GM21737 (cell line): ENCODE data around the gene YIF1A.
A peak's percentile ranks its signal among the peaks of the same experiment; 100 is the strongest.
"Not testable (repeated sequence)": the region's sequence is repeated elsewhere in the genome, so short reads cannot be mapped to it uniquely, and the experiment has no call there.

Source experiments
- ATAC-seq: cut with Tn5 transposase; IDR thresholded peaks from one replicate; pipeline ENCODE4 v1.9.1; 2021; ENCODE audit warnings: mild to moderate bottlenecking, moderate library complexity; ENCODE audit not compliant: unreplicated experiment

YIF1A gene

DNA sequence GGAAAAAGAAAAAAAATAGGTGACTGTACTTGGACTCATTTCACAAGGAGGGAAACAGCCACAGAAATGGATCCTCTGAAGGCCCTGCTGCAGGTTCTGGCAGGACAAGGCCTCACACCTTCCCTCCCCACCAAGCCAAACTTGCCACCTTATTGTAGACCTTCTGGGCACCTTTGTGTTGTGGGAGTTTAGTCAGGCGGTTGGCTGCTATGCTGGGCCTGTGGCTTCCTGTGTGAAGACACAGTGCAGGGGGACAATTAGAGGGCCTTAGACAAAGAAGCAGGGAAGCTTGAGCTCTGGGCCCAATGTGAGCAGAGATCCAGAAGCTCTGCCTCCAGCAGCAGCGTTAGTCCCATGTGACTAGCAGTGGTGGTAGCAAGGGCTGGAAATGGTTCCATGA lies 16.3 kb downstream of the YIF1A start:
- no peak for ATAC-seq

DNA sequence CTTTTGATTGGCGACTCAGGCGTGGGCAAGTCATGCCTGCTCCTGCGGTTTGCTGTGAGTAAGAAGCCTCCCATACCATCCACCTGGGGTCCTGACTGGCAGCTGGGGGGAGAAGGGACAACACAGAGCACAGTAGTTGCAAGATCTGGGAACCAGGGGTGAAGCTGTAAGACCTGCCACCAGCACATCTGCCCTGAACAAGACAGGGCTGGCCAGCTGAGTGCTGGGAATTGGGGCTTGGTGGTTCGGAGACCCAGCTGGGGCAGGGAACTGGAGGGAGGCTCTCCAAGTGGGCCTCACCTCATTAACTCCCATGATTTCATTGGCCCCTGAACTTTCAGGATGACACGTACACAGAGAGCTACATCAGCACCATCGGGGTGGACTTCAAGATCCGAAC lies 17.1 kb downstream of the YIF1A start:
- no peak for ATAC-seq

DNA sequence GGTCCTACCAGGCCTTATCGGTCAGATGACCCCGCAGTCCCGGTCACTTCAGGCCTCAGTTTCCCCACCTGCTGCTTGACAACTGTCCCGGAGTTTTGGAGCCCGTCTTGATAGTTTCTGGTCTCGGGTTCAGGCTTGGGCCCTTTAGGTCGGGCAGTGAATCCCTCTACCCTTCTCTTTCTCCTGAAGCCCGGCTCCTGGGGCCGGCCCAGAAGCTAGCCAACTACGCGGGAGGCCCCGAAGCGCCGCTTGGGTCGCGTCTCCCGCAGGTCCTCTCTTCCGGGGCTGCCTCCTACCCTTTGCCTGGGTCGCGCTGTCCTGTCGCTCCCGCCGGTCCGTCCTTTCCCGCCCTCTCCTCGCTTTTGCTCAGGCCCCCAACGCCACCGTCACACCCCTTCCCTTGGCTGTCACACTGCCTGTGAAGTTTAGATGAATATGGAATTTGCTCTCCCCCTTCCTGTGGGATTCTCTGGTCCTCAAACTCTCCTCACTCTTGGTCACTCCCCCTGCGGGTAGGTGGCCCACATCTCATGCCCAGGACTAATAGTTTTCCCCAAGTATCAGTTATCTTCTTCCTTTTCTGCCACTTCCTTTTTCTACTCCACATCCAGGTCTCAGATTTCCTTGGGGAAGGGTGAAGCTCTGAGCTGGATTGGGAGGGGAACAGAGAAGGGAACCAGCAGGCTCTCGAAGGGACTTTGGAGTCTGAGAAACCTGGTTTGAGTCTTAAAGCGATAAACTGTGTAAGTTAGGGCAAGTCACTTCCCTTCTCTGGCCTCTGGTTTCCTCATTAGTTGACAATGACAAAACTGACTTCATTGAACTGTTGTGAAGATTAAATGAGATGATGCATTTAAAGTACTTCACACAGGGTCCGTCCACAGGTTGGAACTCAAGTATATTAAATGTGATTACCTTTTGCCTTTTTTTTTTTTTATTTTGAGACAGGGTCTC lies 19.7 kb downstream of the YIF1A start:
- ATAC-seq: no peak

DNA sequence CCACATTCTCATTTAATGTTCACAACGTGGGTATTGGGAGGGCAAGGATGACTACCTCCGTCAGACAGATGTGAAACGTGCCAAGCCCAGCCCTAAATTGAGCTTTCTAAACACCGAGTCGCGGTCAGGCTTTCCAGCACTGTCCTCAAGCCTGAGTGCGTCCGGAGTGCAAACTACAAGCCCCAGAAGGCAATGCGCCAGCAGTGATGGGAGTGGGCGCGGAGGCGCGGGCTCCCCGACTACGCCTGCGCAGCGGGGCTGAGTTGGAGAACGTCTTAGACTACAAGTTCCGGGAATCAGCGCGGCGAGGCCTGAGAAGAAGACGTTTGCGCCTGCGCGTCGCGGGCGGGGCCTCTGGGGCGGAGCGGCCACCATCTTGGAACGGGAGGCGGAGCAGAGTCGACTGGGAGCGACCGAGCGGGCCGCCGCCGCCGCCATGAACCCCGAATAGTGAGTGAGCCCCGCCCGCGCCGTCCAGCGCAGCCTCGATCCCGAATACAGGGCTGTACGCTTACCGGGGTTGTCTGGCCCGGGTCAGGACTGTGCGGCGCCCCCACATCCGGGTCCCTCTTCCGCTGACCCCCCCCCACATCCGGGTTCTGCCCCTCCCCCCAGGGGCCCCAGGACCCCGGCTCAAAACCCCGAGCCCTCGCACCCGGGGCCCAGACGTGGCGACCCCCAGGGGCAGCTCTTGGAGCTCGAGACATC lies 20.5 kb downstream of the YIF1A start, which contains the start of gene RAB1B:
Gene RAB1B (plus strand): TSS at position 396 of the 708 bp plus-strand sequence. CDS start 41 bp downstream, at position 437.
- ATAC-seq: peak; percentile 71

DNA sequence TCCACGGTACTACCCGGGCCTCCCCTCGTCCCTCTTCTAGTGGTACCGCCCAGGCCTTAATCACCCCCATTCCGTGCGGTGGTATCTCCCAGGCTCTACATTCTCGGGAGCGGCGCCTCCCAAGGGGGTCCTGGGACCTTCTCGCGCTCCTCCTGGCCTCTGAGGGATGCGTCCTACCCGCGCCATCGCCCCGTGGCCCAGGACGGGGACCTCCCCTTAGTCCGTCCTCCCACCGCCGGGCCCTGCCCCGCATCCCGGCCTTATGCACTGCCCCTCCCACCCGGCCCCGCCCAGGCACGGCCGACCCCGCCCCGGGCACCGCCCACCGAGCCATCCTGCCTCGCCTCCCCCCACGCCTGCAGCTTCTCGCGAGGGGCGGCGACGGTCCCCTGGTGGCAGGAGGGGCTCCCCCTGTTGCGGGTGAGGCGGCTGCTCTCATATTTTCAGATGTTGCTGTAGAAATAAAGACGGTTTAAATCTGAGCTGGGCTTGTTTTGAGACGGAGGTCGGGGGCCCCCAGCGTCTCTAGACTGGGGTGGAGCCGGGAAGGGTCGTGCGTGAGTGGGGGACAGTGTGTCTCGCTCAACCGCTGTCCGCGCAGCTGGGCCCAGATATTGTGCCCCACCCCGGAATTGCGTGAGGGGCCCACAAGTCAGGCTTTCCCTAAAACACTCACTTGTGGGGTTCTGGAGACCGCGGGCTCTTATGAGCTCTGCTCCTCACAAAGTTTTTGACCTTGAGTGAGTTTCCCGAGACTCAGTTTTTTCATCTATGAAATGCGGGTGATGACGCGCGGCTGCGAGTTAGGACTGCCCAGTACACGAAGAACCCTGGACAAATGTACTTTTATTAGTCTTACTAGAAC lies 21.3 kb downstream of the YIF1A start:
- ATAC-seq: peak; percentile 42

DNA sequence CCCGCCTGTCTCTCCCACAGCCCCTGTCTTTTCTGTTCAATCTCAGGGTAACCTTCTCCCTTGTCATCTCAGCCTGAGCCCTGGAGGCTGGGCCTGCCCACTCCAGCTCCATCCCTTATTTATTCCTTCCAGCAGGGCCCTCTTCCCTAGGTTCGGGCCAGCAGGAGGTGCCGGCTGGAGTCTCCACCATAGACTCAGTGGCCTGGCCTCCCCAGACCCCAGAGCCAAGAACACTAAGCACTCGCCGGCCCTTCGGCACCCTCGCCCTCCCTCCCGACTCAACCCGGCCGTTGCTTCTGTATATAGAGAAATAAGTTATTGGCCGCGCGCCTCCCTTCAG lies 21.9 kb downstream of the YIF1A start:
- no peak for ATAC-seq

DNA sequence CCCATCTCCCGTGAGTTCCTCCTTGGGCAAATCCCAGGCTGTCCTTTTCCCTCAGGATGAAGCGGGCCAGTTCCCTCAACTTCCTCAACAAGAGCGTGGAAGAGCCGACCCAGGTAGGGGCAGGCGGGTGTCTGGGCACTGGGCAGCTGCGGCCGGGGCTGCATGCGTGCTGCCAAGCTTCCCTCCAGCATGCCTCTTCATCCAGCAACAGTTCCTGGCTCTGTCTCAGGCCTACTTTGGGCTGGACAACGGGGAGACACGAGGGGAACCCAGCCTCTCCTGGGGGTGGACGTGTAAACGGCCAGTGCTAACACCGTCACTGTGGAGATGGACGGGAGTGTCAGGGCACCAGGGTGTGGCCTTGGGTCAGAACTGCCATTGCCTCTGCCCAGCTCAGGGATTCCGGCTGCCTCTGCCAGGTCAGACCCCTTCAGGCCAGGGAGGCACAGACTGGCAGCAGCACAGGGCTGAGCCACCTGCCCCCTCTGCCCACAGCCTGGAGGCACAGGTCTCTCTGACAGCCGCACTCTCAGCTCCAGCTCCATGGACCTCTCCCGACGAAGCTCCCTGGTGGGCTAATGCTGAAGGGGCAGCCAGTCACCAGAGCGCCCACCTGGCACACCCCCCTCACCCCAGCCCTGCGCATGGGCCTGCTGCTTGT lies 22.4 kb downstream of the YIF1A start:
- ATAC-seq: no peak

DNA sequence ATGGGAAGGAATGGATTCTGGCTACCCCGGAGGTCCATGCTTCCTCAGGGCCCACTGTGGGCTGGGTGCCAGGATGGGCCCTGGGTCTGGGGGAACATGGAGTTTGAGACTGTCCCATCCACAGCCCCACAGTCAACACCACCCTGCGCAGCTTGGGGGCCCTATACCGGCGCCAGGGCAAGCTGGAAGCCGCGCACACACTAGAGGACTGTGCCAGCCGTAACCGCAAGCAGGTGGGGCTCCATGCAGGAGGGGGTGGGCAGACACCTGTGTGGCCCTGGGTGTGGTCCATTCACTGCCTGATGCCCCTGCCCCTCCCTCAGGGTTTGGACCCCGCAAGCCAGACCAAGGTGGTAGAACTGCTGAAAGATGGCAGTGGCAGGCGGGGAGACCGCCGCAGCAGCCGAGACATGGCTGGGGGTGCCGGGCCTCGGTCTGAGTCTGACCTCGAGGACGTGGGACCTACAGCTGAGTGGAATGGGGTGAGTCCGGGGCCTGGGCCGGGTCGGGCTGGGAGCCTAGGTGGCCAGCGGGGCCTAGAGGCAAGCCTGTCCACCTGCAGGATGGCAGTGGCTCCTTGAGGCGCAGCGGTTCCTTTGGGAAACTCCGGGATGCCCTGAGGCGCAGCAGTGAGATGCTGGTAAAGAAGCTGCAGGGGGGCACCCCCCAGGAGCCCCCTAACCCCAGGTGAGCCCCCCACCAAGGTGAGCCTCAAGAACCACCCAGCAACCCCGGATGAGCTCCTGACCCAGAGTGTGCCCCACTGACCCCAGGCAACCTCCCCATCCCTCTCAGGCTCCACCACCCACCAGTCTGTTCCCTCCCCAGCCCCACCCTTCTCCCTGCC lies 23.2 kb downstream of the YIF1A start:
- ATAC-seq: no peak

DNA sequence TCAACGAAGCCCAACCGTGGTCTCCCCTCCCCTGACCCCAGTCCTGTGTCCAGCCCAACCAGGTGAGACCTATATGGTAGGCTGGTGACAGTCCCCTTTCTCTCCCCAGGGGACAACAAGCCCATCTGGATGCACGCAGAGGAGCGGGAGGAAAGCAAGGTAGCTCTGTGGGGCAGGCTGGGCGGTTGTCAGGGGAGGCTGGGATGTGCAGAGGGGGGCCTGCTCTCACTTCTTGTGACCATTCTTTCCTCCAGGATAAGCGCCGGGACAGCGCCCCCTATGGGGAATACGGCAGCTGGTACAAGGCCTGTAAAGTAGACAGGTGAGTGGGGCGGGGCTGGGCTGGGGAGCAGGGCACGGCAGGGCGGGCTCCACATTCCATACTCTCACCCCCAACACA lies 24.0 kb downstream of the YIF1A start:
- ATAC-seq: no peak

DNA sequence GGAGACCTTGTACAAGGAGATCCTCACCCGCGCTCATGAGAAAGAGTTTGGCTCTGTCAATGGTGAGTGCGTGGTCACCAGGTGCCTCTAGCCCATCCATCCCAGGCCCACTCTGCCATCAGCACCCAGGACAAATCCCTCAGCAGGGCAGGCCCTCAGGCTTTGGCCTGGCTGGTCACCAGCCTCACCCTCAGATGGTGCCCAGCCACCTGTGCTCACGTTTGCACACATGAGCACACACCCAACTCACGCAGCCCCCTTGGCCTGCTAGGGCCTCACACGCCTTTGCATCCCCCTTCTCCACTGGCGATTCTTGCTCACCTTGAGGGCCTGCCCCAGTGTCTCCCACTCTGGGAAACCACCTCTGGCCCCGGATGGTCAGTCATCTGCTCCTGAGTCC lies 24.6 kb downstream of the YIF1A start:
- no peak for ATAC-seq

DNA sequence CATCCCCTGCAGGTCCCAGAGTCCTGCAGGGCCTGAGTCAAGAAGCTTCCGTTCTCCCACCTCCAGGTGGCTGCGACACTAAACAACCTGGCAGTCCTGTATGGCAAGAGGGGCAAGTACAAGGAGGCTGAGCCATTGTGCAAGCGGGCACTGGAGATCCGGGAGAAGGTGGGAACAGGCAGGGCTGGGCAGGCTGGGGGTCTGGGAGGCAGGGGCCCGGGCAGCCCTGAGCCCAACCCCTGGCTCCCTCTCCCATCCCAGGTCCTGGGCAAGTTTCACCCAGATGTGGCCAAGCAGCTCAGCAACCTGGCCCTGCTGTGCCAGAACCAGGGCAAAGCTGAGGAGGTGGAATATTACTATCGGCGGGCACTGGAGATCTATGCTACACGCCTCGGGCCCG lies 25.2 kb downstream of the YIF1A start:
- ATAC-seq: no peak

DNA sequence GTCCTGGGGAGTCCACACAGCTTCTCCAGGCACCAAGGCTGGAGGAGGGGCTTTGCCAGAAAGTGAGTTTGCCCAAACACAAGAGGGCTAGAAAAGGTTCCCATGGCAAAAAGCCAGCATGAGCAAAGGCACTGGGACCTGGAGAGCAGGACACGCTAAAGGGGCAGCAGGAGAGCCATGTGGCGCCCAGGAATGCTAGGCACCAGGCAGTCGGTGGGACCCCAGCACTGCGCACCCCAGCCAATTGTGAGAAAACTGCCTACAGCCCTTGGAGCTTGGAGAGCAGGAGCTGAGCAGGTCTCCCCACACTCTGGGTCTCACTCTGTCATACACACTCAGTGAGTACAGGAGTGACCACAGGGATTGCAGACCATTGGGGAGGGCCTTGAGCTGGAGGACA lies 25.7 kb downstream of the YIF1A start:
- ATAC-seq: no peak

DNA sequence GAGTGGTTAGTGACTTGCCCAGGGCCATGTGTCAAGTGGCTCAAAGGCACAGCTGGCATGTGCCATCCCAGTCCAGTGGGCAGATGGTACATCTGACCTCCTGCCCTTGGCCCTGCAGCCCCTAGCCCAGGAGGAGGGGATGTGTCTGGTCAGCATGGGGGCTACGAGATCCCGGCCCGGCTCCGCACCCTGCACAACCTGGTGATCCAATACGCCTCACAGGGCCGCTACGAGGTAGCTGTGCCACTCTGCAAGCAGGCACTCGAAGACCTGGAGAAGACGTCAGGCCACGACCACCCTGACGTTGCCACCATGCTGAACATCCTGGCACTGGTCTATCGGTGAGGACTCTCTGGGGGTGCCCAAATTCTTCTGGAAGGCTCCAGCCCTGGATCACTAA lies 26.2 kb downstream of the YIF1A start:
- ATAC-seq: no peak

DNA sequence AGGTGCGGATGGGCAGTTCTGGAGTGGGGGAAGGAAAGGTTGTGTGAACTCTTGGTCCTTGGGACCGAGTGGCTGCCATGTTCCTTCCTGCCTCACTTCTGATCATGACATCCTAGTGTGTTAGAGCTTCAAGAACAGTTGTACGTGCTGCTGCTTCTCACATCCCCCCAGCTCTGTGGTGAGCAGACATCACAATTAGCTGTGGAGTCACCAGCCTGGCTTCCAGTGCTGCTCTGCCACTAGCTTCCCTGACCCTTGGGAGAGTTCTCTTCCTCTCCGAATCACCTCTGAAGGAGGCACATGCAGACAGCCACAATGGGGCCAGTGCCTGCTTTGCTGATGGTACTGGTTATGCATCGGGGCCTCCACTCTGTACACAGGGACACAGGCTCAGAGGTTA lies 26.8 kb downstream of the YIF1A start:
- ATAC-seq: no peak

DNA sequence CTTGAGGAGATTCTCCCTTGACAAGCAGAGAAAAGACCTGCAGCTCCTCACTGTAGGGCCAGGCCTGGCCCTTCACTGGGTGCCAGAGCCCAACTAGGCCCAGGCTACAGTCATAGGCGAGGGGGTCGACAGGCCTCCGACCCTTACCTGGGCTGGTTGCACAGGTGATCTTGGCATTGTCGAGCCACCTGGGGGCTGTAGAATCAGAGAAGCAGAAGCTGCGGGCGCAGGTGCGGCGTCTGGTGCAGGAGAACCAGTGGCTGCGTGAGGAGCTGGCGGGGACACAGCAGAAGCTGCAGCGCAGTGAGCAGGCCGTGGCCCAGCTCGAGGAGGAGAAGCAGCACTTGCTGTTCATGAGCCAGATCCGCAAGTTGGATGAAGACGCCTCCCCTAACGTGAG lies 27.4 kb downstream of the YIF1A start:
- ATAC-seq: no peak

DNA sequence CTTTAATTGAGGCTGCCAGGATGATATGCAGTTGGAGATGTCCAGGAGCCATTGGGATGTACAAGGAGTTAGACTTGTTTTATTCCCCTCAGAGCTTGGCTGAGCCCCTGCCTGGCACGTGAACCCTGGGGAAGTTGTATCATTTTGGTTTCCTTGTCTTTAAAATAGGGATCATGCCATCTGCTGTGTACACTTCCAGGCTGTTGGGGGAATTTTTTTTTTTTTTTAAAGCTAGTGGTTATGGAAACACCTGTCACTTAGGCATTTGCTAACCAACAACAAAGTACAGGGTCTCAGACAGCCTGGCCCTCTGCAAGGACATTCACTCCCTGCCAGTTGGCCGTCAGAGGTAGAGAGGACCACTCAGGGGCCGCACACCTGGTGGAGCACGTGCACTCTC lies 29.0 kb downstream of the YIF1A start:
- no peak for ATAC-seq

DNA sequence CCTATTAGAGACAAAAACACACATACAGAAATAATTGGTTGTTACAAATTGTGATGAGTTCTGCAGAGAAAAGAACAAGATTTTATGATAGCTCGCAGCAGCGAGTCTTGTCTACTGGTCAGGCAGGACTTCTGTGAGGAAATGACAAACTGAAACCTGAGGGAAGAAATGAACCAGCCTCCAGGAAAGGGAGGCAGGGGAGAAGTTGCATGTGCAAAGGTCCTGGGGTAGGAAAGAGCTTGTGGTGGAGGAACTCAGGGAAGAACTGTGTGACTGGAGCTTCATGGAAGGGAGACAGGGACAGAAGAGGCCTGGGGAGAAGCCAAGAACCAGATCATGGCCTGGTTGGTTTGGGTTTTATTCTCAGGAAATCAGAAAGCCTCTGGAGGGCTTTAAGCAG lies 29.7 kb downstream of the YIF1A start:
- no peak for ATAC-seq

DNA sequence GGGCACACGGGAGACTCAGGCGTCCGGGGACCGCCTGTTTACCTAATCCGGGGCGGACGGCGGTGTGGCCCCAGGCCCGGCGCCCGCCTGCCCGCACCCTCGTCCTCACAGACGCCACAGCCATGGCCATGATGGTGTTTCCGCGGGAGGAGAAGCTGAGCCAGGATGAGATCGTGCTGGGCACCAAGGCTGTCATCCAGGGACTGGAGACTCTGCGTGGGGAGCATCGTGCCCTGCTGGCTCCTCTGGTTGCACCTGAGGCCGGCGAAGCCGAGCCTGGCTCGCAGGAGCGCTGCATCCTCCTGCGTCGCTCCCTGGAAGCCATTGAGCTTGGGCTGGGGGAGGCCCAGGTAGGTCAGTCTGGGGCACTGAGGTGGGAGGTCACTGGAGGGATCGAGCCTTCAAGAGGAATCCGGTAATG lies 30.5 kb downstream of the YIF1A start:
- ATAC-seq: no peak

DNA sequence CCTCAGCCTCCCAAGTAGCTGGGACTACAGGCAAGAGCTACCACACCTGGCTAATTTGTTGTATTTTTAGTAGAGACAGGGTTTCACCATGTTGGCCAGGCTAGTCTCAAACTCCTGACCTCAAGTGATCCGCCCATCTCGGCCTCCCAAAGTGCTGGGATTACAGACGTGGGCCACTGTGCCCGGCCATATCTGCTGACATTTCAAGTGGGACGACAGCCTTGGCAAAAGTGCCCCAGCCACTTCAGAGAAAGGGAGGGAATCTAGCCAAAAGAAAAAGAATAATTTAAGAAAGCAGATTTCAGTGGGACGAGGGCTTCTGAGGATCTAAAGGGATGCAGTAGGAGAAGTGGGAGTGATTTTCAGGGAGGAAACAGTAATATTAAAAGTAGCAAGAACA lies 35.9 kb downstream of the YIF1A start:
- ATAC-seq: not testable (repeated sequence)

DNA sequence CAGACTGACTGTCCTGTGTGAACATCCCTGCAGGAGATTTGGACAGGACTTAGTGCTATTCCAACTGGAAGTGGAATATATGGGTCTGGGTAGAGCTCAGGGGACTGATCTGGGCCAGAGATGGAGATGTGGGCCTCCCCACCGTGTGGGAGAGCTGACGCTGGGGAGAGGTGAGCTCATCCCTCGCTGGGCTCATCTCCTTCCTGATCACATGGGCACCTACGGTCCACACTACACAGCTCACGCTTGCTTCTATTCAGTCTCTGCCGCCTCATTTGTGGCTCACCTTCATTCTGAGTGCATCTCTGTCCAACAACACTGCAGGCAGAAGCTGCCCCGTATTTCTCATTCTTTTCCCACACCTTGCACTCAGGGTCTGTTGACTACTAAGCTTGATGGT lies 37.1 kb downstream of the YIF1A start:
- no peak for ATAC-seq
